Naive B cell (primary cell): ENCODE data around the gene MSMB. TPM values are rescaled to one million over a fixed set of nuclear protein-coding genes. Genes with fewer than 3 reads are reported as not detected.
"Not testable (repeated sequence)": the region's sequence is repeated elsewhere in the genome, so short reads cannot be mapped to it uniquely, and the experiment has no call there.

Experiments
- ATAC-seq, 2 donors: fragments of 150-1000 bp; cut with Tn5 transposase; 2 replicates each; pipeline ENCODE4 v1.10.0; 2021; ENCODE audit warnings: low read depth in 2 of 2, mild to moderate bottlenecking in 2 of 2, moderate library complexity in 2 of 2
- DNase-seq: peaks from one replicate; pipeline ENCODE4 v3.0.0; 2022
- H3K27ac Mint-ChIP-seq, 6 donors: one replicate each; pipeline ENCODE4 v1.8.0; 2020 to 2022; ENCODE audit warnings: mild to moderate bottlenecking in 6 of 6, mixed read lengths in 6 of 6, moderate library complexity in 5 of 6, inconsistent platforms in 2 of 6
- H3K27me3 Mint-ChIP-seq, 3 donors: one replicate each; pipeline ENCODE4 v1.8.0; 2021 to 2022; ENCODE audit warnings: mixed read lengths in 3 of 3, mild to moderate bottlenecking in 1 of 3
- H3K36me3 Mint-ChIP-seq, 2 donors: one replicate each; pipeline ENCODE4 v1.8.0; 2020 to 2022; ENCODE audit warnings: mixed read lengths in 2 of 2, inconsistent platforms in 1 of 2, mild to moderate bottlenecking in 1 of 2
- H3K4me1 Mint-ChIP-seq, 3 donors: one replicate each; pipeline ENCODE4 v1.8.0; 2020 to 2022; ENCODE audit warnings: mixed read lengths in 3 of 3, inconsistent platforms in 1 of 3, mild to moderate bottlenecking in 1 of 3, moderate library complexity in 1 of 3
- H3K4me3 Mint-ChIP-seq, 8 donors: one replicate each; pipeline ENCODE4 v1.8.0; 2020 to 2022; ENCODE audit warnings: mild to moderate bottlenecking in 8 of 8, mixed read lengths in 8 of 8, moderate library complexity in 8 of 8, inconsistent platforms in 2 of 8
- H3K9me3 Mint-ChIP-seq, 7 donors: one replicate each; pipeline ENCODE4 v1.8.0; 2020 to 2022; ENCODE audit warnings: mixed read lengths in 7 of 7, mild to moderate bottlenecking in 5 of 7, inconsistent platforms in 2 of 7, moderate library complexity in 1 of 7
- polyA plus RNA-seq, 6 donors: library from polyadenylated mRNA; unstranded; fragments of 300-500 nt; fragmentation: Illumina TruSeq; gene quantifications; one replicate each; pipeline ENCODE4 v1.2.3, GENCODE V29; 2021; ENCODE audit warnings: low read depth in 6 of 6

MSMB gene
- polyA plus RNA-seq, 6 donors from 2014 or later, result not detected

- ATAC-seq (no peak), DNase-seq (no peak)
- Mint-ChIP-seq H3K36me3 (peaks cover 9 to 12% of the 10 kb centered on the region in 2 donors), H3K4me3 (peak overlapping the region in 1 of 8 donors; percentile 30), H3K27ac (no peak overlapping the region), H3K9me3 (peaks cover 4 to 19% (median 9%) of the 10 kb centered on the region in 7 donors), H3K27me3 (peaks cover 0 to 14% (median 14%) of the 10 kb centered on the region in 3 donors), H3K4me1 (no peaks in the 10 kb centered on the region)
Observed at GRCh38 chr10:46060706-46061105, 14.6 kb upstream of the MSMB start.

DNA sequence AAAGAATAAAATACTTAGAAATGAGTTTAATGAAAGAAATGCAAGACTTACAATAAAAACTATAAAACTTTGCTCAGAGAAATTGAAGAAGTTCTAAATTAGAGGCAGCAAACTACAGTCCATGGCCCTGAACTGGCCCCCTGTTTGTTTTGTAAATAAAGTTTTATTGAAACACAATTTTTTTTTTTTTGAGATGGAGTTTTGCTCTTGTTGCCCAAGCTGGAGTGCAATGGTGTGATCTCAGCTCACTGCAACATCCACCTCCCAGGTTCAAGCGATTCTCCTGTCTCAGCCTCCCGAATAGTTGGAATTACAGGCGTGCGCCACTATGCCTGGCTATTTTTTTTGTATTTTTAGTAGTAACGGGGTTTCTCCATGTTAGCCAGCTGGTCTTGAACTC lies 11.9 kb upstream of the MSMB start:
- not testable (repeated sequence) for DNase-seq, H3K4me3 Mint-ChIP-seq, H3K27ac Mint-ChIP-seq, H3K4me1 Mint-ChIP-seq, ATAC-seq
- H3K27me3 Mint-ChIP-seq, result peaks cover 0 to 14% (median 9%) of the 10 kb centered on the region in 3 donors
- peaks cover 9 to 12% of the 10 kb centered on the region in 2 donors for H3K36me3 Mint-ChIP-seq
- peaks cover 4 to 19% (median 9%) of the 10 kb centered on the region in 7 donors for H3K9me3 Mint-ChIP-seq

GRCh38 chr10:46057038-46057437 lies 11.0 kb upstream of the MSMB start:
- ATAC-seq, result no peak

GRCh38 chr10:46055771-46056170 lies 9.7 kb upstream of the MSMB start:
- Mint-ChIP-seq H3K27ac (no peak overlapping the region), H3K9me3 (peaks cover 4 to 19% (median 9%) of the 10 kb centered on the region in 7 donors), H3K4me1 (no peaks in the 10 kb centered on the region), H3K27me3 (peaks cover 0 to 7% (median 4%) of the 10 kb centered on the region in 3 donors), H3K36me3 (peaks cover 9 to 12% of the 10 kb centered on the region in 2 donors), H3K4me3 (no peak overlapping the region)
- DNase-seq (no peak), ATAC-seq (no peak)

More at GRCh38 chr10:46057038-46057437, 11.0 kb upstream of the MSMB start:
- Mint-ChIP-seq H3K36me3 (peaks cover 9 to 12% of the 10 kb centered on the region in 2 donors), H3K9me3 (peaks cover 4 to 19% (median 9%) of the 10 kb centered on the region in 7 donors), H3K4me1 (no peaks in the 10 kb centered on the region), H3K27ac (peak overlapping the region in 1 of 6 donors; percentile 57), H3K27me3 (peaks cover 0 to 7% (median 4%) of the 10 kb centered on the region in 3 donors), H3K4me3 (no peak overlapping the region)
- no peak for DNase-seq

DNA sequence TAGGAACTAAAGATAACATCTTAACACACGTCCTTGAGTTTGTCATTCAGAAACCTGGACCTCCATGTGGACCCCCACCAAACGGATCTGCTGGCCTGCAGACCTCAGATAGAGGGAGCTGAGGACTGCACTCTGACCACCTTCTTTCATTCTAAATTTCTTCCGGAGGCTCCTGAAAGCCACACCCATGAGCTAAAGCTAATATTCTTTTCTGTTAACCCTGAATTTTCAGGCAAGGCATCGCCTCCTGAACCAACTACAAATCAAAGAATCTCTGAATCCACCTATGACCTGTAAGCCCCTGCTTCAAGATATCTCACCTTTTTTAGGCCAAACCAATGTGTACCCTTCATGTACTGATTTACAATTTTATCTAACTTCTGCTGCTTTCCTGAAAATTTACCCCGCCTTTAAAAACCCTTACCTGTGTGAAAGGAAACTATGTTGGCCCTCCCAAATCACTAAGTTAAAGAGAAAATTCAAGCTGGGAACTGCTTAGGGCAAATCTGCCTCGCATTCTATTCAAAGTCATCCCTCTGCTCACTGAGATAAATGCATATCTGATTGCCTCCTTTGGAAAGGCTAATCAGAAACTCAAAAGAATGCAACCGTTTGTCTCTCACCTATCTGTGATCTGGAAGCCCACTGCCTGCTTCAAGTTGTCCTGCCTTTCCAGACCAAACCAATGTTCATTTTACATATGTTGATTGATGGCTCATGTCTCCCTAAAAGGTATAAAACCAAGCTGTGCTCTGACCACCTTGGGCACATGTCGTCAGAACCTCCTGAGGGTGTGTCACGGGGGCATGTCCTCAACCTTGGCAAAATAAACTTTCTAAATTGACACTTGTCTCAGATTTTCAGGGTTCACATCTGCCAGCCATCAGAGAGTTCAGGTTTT lies 7.7 kb upstream of the MSMB start:
- H3K27me3 Mint-ChIP-seq, result peaks cover 0 to 7% (median 4%) of the 10 kb centered on the region in 3 donors
- peak overlapping the region in 2 of 6 donors; percentile 11 to 16 for H3K27ac Mint-ChIP-seq
- DNase-seq, result no peak
- ATAC-seq, result no peak
- H3K4me1 Mint-ChIP-seq, result no peaks in the 10 kb centered on the region
- peaks cover 4 to 19% (median 9%) of the 10 kb centered on the region in 7 donors for H3K9me3 Mint-ChIP-seq
- H3K36me3 Mint-ChIP-seq, result peaks cover 9 to 12% of the 10 kb centered on the region in 2 donors
- H3K4me3 Mint-ChIP-seq, result no peak overlapping the region

DNA sequence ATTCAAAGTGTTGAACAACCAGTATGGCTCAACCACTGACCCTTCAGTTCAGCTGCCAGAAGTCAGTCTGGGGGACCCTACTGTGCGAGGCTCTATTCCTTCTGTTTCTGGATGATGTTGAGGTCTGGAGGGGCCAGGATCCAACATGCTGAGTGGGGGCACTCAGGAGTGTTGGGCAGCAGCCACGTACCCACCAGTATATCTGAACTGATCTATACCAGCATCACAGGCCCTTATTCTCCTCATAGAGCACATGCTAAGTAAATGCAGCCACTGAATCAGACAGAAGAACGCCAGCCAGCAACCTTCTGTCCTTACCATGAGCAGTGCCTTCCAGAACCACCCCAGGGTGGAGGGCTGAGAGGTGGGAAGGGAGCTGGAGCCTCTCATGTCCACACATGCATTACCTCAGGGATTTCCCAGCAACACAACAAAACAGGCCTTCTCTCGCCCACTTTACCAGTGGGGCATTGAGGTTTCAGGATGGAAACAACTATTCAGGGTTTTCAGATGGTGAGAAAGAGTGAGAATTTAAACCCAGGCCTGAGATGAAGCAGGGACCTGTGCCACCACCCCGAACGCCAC lies 6.8 kb upstream of the MSMB start:
- H3K4me1 Mint-ChIP-seq, result no peaks in the 10 kb centered on the region
- H3K27ac Mint-ChIP-seq, result no peak overlapping the region
- ATAC-seq (no peak), DNase-seq (no peak)
- peaks cover 9 to 12% of the 10 kb centered on the region in 2 donors for H3K36me3 Mint-ChIP-seq
- H3K9me3 Mint-ChIP-seq, result peaks cover 4 to 16% (median 9%) of the 10 kb centered on the region in 7 donors
- peaks cover 0 to 7% (median 4%) of the 10 kb centered on the region in 3 donors for H3K27me3 Mint-ChIP-seq
- no peak overlapping the region for H3K4me3 Mint-ChIP-seq

DNA sequence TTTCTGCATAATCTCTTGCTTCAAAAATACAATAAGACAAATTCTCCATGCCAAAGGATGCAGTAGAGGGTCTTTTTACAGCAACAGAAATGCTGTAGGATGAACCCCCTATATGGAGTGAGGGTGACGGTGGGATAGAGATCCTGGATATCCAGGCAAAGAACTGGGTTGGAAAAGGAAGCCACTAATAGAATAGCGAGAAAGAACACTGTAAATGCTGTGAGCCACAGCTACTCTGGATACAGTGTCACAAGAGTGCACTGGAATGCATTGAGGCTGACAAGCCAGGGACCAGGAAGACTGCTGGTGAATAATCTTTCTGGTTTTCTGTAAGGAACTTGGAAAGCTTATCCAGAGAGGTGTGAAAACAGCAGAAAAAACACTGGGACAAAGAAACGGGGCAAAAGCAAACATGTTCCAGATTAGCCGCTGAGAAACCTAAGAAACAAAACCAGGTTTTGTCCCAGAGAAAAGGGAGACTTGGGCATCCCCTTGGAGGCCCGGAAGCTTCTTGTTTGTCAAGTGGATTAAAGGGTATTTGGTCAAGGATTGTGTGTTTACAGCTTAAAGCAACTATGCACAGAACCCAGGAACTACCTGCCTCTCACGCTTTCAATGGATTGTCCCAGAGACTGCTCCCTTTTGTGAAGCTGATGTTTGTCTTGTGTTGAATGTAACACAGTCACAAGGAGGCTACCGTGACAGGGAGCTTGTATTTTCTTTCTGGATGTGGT lies 6.2 kb upstream of the MSMB start:
- Mint-ChIP-seq H3K9me3 (peaks cover under 1 to 12% (median 7%) of the 10 kb centered on the region in 7 donors), H3K27me3 (peaks cover 0 to 4% (median 4%) of the 10 kb centered on the region in 3 donors), H3K4me1 (no peaks in the 10 kb centered on the region), H3K4me3 (no peak overlapping the region), H3K36me3 (peaks cover 5 to 7% of the 10 kb centered on the region in 2 donors), H3K27ac (no peak overlapping the region)
- ATAC-seq, result no peak
- no peak for DNase-seq

- Mint-ChIP-seq H3K27me3 (no peaks in the 10 kb centered on the region), H3K27ac (peak overlapping the region in 1 of 6 donors; percentile 67), H3K4me3 (no peak overlapping the region), H3K36me3 (no peaks in the 10 kb centered on the region), H3K4me1 (no peaks in the 10 kb centered on the region), H3K9me3 (peaks cover 0 to 1% (median 0%) of the 10 kb centered on the region in 7 donors)
- DNase-seq (no peak), ATAC-seq (no peak)
Observed at GRCh38 chr10:46050941-46051623, 5.0 kb upstream of the MSMB start.

DNA sequence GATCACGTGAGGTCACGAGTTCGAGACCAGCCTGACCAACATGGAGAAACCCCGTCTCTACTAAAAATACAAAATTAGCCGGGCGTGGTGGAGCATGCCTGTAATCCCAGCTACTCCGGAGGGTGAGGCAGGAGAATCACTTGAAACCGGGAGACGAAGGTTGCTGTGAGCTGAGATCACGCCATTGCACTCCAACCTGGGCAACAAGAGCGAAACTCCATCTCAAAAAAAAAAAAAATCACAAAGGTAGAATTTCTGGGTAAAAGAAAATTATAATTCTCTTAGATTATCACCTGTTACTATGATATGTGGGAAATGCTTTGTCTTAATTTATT lies 3.4 kb upstream of the MSMB start:
- not testable (repeated sequence) for H3K9me3 Mint-ChIP-seq

DNA sequence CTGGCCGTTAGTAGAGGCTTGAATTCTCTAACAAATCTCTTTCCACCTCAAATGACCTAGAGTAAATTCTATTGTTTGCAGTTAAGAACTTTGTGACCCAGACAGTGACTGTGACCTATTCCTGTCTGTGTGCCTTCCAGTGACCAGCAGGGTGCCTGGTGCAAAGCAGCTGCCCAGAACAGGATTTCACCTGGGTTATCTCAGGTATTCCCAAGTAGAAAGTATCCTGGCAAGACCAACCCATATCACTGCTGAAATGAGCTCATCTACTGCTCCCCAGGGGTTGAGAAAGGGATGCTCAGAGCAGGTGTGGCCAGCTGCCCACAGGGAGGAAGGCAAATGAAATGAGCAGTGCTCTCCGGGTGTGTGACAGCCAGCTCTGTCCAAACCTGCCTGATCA lies 2.1 kb upstream of the MSMB start:
- H3K4me3 Mint-ChIP-seq, result no peak overlapping the region
- DNase-seq, result no peak
- no peaks in the 10 kb centered on the region for H3K27me3 Mint-ChIP-seq
- H3K27ac Mint-ChIP-seq, result no peak overlapping the region
- no peaks in the 10 kb centered on the region for H3K4me1 Mint-ChIP-seq
- ATAC-seq, result no peak
- H3K36me3 Mint-ChIP-seq, result no peaks in the 10 kb centered on the region
- H3K9me3 Mint-ChIP-seq, result no peaks in the 10 kb centered on the region

More for the DNA sequence above, 3.4 kb upstream of the MSMB start:
- not testable (repeated sequence) for H3K36me3 Mint-ChIP-seq, H3K4me3 Mint-ChIP-seq, DNase-seq, ATAC-seq, H3K27me3 Mint-ChIP-seq, H3K27ac Mint-ChIP-seq, H3K4me1 Mint-ChIP-seq

- Mint-ChIP-seq H3K36me3 (no peaks in the 10 kb centered on the region), H3K4me3 (no peak overlapping the region), H3K4me1 (no peaks in the 10 kb centered on the region), H3K27ac (no peak overlapping the region), H3K27me3 (no peaks in the 10 kb centered on the region), H3K9me3 (no peaks in the 10 kb centered on the region)
- DNase-seq (no peak), ATAC-seq (no peak)
Observed at GRCh38 chr10:46042527-46042926, 3.5 kb downstream of the MSMB start.

DNA sequence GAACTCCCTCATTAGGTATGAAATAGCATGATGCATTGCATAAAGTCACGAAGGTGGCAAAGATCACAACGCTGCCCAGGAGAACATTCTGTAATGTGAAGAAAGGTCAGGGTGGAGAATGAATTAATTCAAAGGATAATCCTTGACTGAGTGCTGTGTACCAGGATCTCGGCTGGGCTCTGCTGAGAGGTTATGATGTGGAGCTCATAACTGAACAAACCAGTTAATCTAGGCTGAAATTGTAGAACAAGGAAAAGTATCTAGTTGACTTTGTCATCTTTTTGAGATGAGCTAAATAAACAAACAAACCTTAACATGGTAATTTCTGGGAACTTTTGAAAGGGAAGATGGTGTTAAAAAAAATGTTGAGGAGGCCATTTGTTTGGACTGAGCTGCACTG lies 6.1 kb downstream of the MSMB start:
- Mint-ChIP-seq H3K27ac (no peak overlapping the region), H3K4me1 (no peaks in the 10 kb centered on the region), H3K4me3 (no peak overlapping the region), H3K9me3 (no peaks in the 10 kb centered on the region), H3K36me3 (no peaks in the 10 kb centered on the region), H3K27me3 (peaks cover 0 to 12% (median 5%) of the 10 kb centered on the region in 3 donors)
- ATAC-seq, result no peak
- no peak for DNase-seq
